ENCODE results near the gene SLF1.

Gene SLF1

DNA sequence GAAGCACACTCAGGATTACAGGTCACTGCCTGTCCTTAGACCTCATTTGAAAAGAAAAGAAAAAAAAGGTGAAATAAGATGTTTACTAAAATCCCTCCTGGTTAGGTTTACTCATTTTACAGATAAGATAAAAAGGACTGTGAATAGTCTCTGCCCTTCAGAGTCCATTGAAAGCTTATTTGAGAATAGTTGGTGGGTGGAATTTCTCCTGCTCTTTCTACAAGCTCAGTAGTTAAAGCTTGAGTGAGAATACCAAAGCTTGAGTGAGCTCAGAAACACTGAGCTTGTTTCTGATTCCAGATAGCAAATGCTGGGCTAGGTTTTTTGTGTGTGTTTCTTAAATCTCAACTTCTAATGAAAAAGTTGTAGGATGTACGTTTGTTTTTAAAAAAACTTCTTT lies 106.7 kb downstream of the SLF1 start:
- no peak for DNase-seq

DNA sequence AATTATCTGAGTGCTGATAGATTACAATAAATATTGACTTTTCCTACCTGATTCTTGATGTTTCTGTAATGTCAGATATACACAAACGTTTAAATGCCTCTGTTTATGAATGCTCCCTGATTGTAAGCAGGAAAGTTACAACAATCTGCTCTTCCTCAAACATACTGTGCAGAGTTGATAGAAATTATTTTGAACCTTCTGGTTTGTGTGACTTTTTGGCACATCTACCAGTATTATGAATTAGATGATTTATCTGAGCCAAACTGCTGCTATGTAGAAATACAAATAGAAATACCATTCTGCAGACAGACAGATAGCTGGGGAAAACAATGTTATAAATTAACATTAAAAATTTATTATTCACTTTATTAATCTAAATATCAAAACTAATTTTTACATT lies 113.0 kb downstream of the SLF1 start:
- DNase-seq, result no peak

DNA sequence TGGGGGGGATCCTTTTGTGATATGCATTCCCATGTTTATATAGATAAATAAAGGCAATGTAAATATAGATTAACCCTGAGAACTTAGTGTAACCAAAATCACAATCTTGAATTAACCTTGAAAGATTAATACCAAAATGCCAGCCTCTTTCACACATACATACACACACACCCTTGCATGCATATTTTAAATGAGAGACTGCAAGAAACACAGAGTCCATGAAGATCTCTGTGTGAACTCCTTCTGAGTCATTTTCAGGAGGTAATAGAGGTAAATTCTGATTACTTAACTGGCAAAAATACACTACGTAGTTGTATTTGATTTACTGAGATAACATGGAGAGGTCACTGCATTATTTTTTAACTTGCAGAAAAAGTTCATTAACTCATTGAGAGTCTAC lies 118.0 kb downstream of the SLF1 start:
- no peak for DNase-seq

DNA sequence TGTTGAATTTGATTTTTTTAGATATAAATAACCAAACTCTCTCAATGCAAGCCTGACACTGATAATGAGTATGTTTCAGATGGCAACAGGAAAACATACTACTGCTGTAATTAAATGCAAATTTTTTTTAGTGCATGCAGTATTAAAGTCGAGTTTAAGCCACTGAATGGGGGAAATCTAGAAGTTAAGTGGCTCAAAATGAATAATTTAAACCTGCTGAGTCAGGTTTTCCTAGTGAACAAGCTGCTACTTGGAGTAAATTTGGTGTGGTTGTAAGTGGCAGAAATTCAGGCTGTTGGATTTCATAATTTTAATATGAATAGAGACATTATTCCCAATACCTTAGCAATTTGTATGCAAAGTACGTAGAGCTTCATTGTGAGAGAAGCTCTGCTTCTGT lies 121.8 kb downstream of the SLF1 start:
- DNase-seq, result no peak

DNA sequence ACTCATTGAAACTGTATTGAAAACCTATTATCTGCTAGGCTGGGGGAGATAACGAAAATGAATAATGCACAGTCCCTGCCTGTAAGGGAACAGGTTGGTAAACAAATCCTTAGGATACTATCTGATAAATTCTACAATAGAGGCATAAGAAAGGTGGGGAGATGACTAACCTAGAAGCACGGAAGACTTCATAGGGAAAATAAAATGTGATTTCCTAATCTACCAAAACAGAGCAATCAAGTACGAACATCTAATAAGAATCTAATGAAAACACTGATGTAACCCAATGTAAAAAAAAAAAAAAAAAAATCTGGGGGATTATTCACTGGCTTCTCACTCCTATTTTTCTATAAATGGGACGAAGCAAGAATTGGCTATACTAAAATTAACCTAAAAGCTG lies 124.4 kb downstream of the SLF1 start:
- DNase-seq, result no peak

DNA sequence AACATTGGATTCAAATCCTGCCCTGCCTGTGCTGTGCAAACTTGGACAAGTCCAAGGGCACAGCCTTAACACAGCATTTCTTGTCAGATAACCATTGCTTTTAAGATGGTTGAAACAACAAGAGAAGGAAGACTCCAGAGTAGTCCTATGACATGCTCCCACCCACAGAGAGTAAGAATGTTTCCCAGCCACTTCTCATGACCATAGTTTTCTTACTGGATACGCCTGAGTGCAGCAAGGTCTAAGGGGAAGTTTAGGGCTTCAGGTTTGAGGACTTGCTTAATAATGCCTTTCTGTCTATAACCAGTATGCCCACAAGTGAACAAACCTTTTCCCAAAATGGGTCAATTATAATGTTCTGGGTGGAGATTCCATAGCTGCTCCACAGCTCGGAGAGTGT lies 126.4 kb downstream of the SLF1 start:
- DNase-seq, result no peak

DNA sequence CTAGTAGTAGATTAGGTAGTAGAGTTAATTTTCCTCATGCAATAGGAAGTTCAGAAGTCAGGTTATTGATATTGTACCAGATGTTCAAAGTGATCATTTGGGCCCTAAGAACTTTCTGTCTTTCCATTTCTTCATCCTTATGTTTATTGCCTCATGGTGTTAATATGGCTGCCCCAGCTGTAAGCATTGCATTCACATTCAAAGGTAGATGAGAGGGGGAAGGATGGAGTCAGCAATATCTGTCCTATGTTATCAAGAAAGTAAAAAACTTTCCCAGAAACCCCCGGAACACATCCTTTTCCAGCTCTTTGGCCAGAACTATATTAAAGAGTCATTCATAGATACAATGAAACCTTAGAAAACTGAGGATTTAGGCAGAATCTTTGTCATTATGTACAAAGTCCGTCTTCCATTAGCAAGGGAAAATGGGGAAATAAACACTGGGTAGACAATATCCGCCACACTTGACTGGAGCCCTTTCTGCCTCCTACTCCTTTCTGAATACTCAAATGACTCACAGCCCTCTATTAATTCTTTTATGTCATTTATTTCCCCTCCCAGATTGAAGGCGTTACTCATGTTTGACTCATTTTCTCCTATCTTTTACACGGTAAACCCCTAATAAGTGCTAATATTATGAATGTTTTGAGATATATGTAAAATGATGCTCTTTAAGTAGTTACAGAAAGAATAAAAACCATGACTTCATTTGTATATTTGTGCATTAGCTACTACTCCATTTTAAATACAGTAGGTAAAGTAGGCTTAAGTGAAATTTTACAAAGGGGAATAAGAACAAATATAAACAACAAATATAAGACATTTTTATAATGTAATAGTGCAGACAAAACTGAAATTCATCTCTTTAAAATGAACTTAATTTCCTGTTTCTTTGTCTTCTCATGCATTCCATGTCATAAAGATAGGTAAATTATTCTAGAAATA lies 127.6 kb downstream of the SLF1 start:
- no peak for DNase-seq

DNA sequence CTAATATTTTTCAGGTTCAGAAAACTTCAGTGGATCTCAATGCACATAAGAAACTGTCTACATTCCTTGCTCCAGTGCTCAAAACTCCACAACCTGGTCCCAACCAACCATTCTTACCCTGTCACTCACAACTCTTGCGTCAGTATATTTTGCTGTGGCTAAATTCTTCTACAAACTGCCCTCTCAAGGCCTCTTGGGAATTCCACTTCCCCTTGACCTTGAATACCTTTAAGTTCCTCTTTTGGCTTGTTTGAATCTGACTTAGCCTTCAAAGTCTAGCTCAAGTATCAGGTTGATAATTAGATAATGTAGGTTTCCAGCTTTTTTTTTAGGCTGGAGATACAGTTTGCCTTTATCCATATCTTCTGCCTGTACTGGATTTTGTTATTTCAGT lies 128.3 kb downstream of the SLF1 start:
- DNase-seq, result no peak
